HG02870 (cell line): ENCODE data around the gene UBTD2.

Experiments
- ATAC-seq: cut with Tn5 transposase; IDR thresholded peaks from one replicate; pipeline ENCODE4 v1.9.1; 2021; ENCODE audit warnings: mild to moderate bottlenecking, moderate library complexity; ENCODE audit not compliant: unreplicated experiment

Gene UBTD2

DNA sequence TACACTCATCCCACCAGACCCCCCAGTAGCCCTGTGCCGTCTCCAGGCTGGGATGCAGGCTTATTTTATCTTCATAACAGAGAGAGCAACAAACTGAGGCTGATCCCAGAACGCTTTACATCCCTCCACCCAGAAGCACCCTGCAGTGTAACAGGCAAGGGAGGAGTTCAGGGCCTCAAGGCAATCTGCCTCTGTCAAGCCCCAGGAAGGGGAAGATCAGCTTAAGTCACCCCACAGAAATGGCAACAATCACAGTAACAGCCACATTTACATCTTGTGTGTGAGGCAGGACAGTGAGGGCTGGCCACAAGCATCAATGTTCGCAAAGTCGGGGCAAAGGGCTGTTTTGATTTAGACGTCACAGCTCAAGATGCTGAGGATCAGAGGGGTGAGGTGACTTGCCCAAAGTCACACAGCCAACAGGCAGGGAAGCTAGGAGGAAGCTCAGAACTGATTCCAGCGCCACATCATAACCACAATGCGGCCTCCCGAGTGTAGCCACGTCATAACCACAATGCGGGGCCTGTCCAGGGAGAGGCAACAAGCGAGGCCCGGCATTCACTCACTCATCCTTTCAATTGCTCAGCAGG lies 109.9 kb downstream of the UBTD2 start:
- ATAC-seq: no peak

DNA sequence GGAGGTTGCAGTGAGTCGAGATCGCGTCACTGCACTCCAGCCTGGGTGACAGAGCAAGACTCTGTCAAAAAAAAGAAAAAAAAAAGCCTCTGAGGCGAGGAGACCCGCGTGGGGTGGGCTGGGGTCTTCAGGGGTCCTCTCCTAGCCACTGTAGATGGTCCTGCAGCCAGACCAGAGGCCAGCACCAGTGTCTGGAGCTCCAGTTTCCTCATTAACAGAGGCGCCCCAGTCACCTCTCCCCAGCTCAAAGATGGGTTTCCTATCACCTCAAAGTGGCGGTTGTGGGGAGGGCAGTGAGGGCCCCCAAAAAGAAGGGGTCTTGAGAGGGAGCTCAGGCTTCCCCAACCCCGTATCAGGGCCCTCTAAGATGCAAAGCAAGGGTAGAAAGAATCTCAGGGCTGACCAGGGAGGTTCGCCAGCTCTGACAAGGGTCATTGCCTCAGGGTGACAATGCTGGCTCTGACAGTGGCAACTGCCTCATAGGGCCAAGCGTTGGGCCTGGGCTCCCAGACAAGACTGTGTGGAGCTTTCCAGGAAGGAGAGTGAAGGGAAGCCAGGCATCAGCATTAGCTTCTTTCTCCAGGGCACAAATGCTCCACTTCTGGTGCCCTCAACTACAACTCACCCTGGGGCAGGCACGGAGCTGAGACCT lies 110.5 kb downstream of the UBTD2 start:
- no peak for ATAC-seq

DNA sequence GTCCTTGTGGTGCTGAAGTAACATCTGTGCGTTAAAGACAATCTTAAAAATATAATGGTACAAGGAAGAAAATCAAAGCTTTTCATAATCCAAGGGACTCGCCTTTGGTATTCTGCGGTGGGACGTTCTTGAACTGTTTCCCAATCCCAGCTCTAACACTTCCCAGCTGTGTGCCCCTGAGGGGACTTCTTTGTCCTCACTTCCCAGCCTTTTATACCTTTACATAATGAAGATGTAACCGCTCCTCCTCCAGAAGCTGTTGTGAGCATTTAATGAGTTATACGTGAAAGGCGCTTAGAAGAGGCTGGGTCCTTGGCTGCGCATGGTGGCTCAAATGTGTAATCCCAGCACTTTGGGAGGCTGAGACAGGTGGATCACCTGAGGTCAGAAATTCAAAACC lies 112.4 kb downstream of the UBTD2 start:
- no peak for ATAC-seq

DNA sequence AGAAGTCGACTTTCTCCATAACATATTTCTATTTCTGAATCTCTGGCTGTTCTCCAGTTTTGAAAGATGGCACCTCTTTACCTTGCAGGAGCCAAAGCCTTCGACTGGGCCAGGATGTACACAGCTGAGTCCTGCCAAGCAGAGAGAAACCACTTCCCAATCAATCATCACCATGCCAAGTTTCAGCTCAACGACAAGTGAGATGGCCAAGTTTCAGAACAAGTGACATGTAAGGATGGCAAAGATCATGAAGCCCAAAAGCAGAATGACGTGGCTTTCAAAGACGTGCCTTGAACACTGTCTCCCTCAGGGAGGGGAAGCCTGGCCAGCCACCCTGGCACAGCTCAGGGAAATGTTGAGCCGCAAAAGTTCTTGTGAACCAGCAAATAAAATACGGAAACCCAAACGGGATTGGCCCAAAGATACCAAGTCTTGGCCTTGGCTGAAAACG lies 113.3 kb downstream of the UBTD2 start:
- no peak for ATAC-seq

DNA sequence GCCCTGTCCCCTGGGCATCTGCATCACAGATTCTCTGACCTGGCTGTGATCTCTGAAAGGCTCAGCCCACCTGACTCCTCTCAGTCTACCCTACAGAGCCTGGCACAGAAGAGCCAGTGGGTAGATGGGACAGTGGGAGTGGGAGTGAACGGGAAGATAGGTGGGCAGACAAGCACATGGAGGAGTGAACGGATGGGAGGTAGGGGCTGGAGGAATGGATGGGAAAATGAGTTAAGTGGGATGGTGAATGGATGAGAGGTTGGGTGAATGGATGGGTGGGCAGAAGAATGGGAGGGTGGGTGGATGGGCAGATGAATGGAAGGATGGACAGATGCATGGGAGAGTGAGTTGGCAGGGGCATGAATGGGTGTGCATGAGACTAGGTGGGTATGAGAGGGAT lies 114.3 kb downstream of the UBTD2 start:
- ATAC-seq: no peak

DNA sequence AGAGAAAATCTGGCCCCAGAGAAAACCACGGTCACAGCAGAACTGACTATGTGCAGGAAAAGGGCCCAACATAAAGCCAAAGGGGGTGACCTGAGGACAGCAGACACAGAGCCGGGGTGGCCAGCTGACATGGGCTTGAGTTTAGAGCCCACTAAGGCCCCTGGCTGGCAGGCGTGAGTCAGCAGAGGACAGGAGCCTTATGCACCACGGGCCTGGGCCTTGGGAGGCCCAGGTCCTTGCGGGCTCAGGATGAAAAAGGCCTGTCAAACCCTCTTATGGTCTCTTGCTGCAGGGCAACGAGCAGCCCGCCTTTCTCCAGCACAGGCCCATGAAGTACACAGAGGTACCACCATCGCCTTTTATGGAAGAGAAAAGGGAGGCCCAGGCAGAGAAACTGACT lies 115.3 kb downstream of the UBTD2 start:
- no peak for ATAC-seq

DNA sequence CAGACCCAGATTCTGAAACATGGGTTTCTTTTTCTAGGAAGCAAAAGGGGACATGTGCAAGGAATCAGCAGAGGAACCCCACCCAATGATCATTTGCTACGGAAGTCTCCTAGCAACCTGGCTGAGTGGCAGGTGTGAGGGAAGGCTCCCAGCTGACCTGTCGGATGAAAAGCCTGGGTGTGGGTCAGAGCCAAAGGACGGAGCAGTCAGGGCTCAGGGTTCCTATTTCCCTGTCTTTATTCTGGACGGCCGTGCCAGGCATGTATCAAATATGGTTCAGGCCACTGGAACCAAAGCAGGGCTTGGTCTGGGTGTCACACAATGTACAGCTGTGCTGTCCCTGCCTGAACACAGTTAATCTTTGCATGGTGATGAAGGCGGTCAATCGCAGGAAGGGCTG lies 115.7 kb downstream of the UBTD2 start:
- no peak for ATAC-seq

DNA sequence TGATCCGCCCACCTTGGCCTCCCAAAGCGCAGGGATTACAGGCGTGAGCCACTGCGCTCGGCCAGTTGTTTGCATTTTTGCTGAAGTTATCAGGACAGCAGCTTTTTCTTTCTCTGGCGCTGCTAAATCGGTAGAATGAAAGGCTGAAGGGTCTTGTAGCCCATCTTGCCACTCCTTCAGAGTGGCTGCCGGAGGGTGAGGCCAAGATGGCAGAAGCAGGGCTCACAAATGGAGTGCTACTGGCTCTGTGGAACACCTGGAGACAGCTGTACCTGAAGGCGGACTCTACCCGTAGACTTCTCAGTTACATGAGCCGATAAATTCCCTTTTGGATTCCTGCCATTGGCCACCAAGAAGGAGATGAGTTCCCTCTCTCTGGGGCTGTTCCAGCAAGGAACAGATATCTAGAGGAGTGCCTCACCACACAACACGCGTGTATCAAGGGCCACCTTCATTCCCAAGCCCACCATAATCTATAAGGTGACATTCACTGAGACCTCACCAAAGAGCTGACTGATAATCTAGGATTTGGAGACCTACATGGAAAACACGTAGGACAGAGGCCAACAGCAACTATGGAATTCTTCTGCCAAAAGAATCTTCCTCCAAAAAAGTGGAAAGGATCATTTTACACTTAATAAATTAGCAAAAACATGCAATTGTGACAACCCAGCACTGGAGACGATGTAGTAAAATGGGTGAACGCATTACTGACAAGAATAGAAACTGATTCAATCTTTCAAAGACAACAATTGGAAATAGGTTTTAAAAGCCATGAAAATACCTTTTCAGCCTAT lies 117.3 kb downstream of the UBTD2 start:
- no peak for ATAC-seq

DNA sequence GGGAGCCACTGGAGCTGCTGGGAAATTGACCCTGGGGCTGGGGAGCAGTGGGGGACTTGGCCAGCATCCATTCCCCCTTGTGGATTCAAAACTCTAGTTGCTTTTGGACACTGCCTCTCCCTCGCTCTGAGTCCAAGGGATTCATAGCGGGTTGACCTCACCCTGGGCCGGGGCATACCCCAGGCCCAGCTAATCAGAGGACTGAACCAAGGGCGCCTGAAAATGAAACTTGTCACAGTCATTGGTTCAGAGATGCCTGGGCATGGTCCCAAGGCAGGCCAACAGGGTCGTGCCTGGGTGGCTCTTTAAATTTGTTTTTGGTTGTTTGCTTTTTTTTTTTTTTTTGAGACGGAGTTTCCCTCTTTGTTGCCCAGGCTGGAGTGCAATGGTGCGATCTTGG lies 118.1 kb downstream of the UBTD2 start:
- no peak for ATAC-seq

DNA sequence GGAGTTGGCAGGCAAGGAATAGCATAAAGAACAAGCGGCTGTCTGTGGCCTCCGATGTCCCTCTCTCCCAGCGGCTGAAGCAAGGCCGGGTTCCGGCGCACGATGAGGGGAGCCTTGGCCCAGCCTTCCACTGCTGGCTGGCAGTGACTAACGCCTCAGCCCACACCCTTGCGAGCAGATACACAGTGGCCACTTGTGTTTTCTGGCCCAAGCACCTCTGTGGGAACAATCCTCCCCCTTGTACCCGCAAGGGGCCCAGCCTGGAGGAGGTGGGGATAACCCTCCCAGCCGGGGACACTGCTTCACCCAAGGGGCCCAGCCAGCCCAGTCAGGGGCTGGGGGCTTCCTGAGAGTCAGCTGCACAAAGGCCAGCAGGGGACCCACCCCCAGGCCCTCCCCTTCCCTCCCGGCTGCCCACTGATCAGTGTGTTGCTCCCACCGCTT lies 118.8 kb downstream of the UBTD2 start:
- ATAC-seq: no peak

DNA sequence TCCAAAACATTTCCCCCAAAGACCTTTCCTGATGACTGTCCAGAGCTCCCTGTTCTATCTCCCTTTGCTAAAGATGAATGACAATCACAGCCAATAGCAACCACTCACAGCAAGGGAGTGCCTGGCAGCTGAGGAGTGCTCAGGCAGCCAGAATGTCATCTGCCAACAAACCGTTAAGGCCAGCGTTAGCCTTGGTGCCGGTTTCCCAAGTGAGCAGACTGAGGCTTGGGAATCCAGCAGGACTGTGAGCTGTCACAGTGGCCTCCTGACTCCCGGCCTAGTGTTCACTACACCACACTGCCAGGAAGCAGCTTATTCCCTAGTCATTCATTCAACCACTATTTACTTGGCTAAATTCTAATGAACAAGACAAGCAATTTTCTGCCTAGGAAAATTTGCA lies 120.2 kb downstream of the UBTD2 start:
- ATAC-seq: no peak

DNA sequence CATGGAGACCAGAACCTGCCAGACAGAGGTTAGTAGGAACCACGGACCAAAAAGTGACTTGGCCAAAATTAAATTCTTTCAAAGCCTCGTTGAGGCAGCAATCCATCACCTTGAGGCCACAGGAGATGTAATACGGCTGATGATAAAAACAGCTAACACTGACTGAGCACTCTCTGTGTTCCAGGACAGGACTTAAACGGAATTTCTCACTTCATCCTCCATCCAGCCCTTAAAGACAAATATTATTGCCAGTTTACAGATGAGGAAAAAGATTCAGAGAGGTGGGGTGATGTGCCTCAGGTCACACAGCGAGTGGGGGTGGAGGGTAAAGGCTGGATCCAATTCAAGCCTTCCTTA lies 120.6 kb downstream of the UBTD2 start:
- no peak for ATAC-seq

DNA sequence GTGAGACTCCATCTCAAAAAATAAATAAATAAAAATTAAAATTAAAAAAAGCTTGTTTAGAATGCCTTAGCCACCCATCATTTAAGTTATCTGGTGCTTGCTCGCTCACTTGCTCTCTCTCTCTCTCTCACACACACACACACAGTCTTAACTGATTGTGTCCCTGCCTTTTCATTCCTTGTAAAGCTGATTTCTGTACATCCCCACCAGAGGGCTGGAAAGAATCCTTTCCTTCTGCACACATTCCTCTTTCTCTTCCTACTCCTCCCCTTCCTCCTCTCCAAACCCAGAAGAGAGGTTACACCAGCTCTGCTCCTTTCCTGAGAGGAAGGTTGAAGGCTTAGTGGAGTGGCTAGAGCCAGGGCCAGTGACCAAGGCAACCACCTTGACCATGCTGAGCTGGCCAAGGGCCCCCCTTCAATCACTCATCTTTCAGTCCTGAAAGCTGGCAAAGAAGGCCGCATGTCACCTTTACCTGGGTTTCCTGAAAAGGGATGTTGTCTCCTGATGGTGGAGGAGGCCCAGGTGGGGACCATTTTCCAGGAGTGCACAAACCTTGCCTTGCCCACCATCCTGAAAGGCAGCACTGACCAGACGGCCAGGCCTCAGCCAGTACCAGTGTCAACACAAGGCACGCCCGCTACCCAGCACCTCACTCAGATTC lies 121.1 kb downstream of the UBTD2 start:
- ATAC-seq: no peak

DNA sequence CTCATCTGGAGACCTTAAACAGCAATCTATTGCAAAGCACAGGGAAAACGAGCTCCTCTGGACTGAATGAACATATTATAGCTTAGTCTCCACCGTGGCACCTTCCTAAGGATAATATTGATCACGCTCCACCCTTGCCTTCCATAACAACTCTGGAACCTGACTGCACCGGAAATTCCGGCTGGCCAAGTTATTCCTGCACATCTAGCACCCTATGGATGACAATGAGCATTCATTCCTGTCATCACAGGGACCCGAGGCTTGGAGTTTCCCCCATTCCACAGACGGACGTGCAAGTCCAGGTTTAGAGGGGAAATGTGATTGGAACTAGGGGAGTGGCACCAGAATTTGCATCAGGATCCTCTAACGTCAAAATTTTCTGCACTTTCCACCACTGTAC lies 123.1 kb downstream of the UBTD2 start:
- no peak for ATAC-seq
